Esophagus muscularis mucosa (tissue), 3 donors: ENCODE results near the gene CEP112.

Source experiments
- POLR2A ChIP-seq: fragments of 450-650 bp; IDR thresholded peaks from one replicate; pipeline ENCODE4 v1.6.1; 2017; ENCODE audit warnings: antibody characterized with exemption, moderate library complexity, mild to moderate bottlenecking, low read depth
- POLR2AphosphoS5 ChIP-seq, 2 donors: sonication (generic); formaldehyde crosslinking; IDR thresholded peaks; one replicate each; pipeline ENCODE4 v1.6.1; 2017; ENCODE audit warnings: antibody characterized with exemption in 2 of 2
- TF ChIP-seq, protein P1 (sequence below), 3 experiments: fragments of 200-600 bp in 2 of 3; fragments of 450-650 bp in 1 of 3; sonication (generic) in 2 of 3; IDR thresholded peaks; one replicate each; pipeline ENCODE4 v1.5.1; 2017 to 2019; ENCODE audit warnings: antibody characterized with exemption in 3 of 3, mild to moderate bottlenecking in 2 of 3, moderate library complexity in 1 of 3

DNA sequence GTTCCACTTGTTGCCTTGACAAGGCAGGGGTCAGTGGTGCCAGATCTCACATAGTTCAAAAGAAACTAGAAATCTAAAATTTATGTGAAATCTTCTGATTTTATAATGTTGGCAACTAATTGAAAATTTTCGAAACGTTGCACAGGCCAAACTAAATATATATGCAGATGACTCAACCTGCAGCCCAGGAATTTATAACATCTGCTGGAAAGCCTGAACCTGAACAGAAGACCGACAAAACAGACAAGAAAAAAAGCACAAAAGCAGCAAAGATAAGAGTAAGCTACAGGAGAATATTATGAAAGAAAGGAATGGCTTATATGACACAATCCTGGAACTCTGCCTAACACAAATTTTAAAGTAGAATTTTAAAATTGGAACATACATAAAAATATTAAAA, 207.6 kb downstream of the CEP112 start:
- TF ChIP-seq, protein P1, sequence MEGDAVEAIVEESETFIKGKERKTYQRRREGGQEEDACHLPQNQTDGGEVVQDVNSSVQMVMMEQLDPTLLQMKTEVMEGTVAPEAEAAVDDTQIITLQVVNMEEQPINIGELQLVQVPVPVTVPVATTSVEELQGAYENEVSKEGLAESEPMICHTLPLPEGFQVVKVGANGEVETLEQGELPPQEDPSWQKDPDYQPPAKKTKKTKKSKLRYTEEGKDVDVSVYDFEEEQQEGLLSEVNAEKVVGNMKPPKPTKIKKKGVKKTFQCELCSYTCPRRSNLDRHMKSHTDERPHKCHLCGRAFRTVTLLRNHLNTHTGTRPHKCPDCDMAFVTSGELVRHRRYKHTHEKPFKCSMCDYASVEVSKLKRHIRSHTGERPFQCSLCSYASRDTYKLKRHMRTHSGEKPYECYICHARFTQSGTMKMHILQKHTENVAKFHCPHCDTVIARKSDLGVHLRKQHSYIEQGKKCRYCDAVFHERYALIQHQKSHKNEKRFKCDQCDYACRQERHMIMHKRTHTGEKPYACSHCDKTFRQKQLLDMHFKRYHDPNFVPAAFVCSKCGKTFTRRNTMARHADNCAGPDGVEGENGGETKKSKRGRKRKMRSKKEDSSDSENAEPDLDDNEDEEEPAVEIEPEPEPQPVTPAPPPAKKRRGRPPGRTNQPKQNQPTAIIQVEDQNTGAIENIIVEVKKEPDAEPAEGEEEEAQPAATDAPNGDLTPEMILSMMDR (IDR thresholded peaks at IDR 0.05): no peak
- TF ChIP-seq POLR2A: no peak
- TF ChIP-seq POLR2AphosphoS5 (IDR thresholded peaks at IDR 0.05): no peak
